ENCODE measurements around the gene COBL.

- TF ChIP-seq SPI1 (IDR thresholded peaks at IDR 0.05; ENCODE audit: low read depth, low read length) (no peak), TAF1 (IDR thresholded peaks at IDR 0.05; ENCODE audit: low read depth, low read length) (no peak), POLR2AphosphoS5 (IDR thresholded peaks at IDR 0.05; ENCODE audit: low read depth, low read length) (no peak), POLR2A (IDR thresholded peaks at IDR 0.05; ENCODE audit: low read depth, low read length) (no peak), PAX5 (IDR thresholded peaks at IDR 0.05; ENCODE audit: insufficient read depth, low read length, severe bottlenecking) (no peak), POU2F2 (IDR thresholded peaks at IDR 0.05; ENCODE audit: low read depth, low read length) (no peak)
Measured at GRCh38 chr7:50988988-50989387, 327.6 kb downstream of the COBL start.
